ENCODE data around the gene ARVCF. TPM values are rescaled to one million over a fixed set of nuclear protein-coding genes. Genes with fewer than 3 reads are reported as not detected.

ARVCF gene
- total and polyA plus RNA-seq, 9 of the 15 experiments (the other 6 are each of a cell fraction or from before 2014, with no cell fraction given): 0.03 to 97.4 (median 15.6) TPM

- TF ChIP-seq MXD1 (CRISPR knock-in tag; IDR thresholded peaks at IDR 0.05; ENCODE audit: borderline replicate concordance, poor library complexity, severe bottlenecking): peak; percentile 92
- no peak for TF ChIP-seq PRDM10 (IDR thresholded peaks at IDR 0.05; ENCODE audit: partially characterized antibody)
- TF ChIP-seq ZNF766 (CRISPR knock-in tag; conservative IDR thresholded peaks at IDR 0.05): no peak
- TF ChIP-seq ZBTB1 (CRISPR knock-in tag; IDR thresholded peaks at IDR 0.05; ENCODE audit: borderline replicate concordance, low read depth): no peak
- no peak for TF ChIP-seq ARID4B (CRISPR knock-in tag; IDR thresholded peaks at IDR 0.05)
- TF ChIP-seq SMAD3 (CRISPR knock-in tag; conservative IDR thresholded peaks at IDR 0.05): peak; percentile 62
These were observed 74.2 kb downstream of the ARVCF start (continued) for GRCh38 chr22:19942157-19943081.

Data from K562 (cell line).